AG09309 (cell line): ENCODE results near the gene BPIFB4.

Source experiments
- DNase-seq: peaks from one replicate; pipeline ENCODE4 v3.0.0-alpha.2; 2010; ENCODE audit warnings: low read depth
- H3K4me3 ChIP-seq: 2 replicates; pipeline ENCODE4 v1.5.1; 2011; ENCODE audit warnings: mild to moderate bottlenecking, low read depth, low read length, moderate library complexity; ENCODE audit not compliant: control insufficient read depth
- CTCF ChIP-seq: IDR thresholded peaks from 2 replicates; pipeline ENCODE4 v1.5.1; 2011; ENCODE audit warnings: mild to moderate bottlenecking, low read depth, low read length, inconsistent platforms; ENCODE audit not compliant: insufficient read depth, control insufficient read depth; ENCODE audit errors: missing control alignments

The BPIFB4 gene

GRCh38 chr20:33046412-33046811, 33.0 kb upstream of the BPIFB4 start:
- DNase-seq, result no peak
- no peak for TF ChIP-seq CTCF
- no peak overlapping the region for H3K4me3 ChIP-seq

GRCh38 chr20:33051333-33051732, 28.1 kb upstream of the BPIFB4 start:
- H3K4me3 ChIP-seq, result no peak overlapping the region
- no peak for TF ChIP-seq CTCF
- DNase-seq, result no peak

- DNase-seq, result no peak
- no peak for TF ChIP-seq CTCF
- no peak within 1 kb of the TSS for H3K4me3 ChIP-seq
Measured at GRCh38 chr20:33053291-33054106, 25.9 kb upstream of the BPIFB4 start, which contains the start of gene BPIFB3. TSS of gene BPIFB3 (plus strand) at chr20:33053903. CDS start at chr20:33055436, 1,533 bp downstream.

- H3K4me3 ChIP-seq, result no peak overlapping the region
- TF ChIP-seq CTCF, result no peak
- DNase-seq, result no peak
Measured at GRCh38 chr20:33054381-33054780, 25.1 kb upstream of the BPIFB4 start.

GRCh38 chr20:33054791-33055190, 24.7 kb upstream of the BPIFB4 start:
- no peak overlapping the region for H3K4me3 ChIP-seq
- TF ChIP-seq CTCF, result no peak
- no peak for DNase-seq

GRCh38 chr20:33059136-33059535, 20.3 kb upstream of the BPIFB4 start:
- no peak for TF ChIP-seq CTCF
- DNase-seq, result no peak
- no peak overlapping the region for H3K4me3 ChIP-seq

GRCh38 chr20:33059741-33060390, 19.6 kb upstream of the BPIFB4 start:
- H3K4me3 ChIP-seq, result no peak overlapping the region
- DNase-seq, result no peak
- no peak for TF ChIP-seq CTCF
